HepG2 (cell line): ENCODE measurements around the gene KATNBL1. TPM values are rescaled to one million over a fixed set of nuclear protein-coding genes. Genes with fewer than 3 reads are reported as not detected.
A peak's percentile ranks its signal among the peaks of the same experiment; 100 is the strongest.

Experiments used
- CBX1 ChIP-seq: IDR thresholded peaks from one replicate; pipeline ENCODE4 v1.6.1; 2016; ENCODE audit warnings: antibody characterized with exemption, low read depth
- CCAR2 ChIP-seq: fragments of 200-400 bp; formaldehyde crosslinking; optimal IDR thresholded peaks from 2 replicates; pipeline ENCODE3; 2018; ENCODE audit warnings: low read depth, mild to moderate bottlenecking, low read length, moderate library complexity
- EEA1 ChIP-seq: sonication (generic); formaldehyde crosslinking; IDR thresholded peaks from 2 replicates; pipeline ENCODE4 v1.5.1; 2020; ENCODE audit warnings: mild to moderate bottlenecking, missing genetic modification reagents, borderline replicate concordance
- GABPA ChIP-seq, 2 experiments: IDR thresholded peaks; 2 replicates each; pipeline ENCODE4 v1.6.1; 2011 to 2016; ENCODE audit warnings: low read depth in 2 of 2, low read length in 1 of 2, missing biosample characterization in 1 of 2, missing genetic modification characterization in 1 of 2
- HMGXB3 ChIP-seq: sonication (generic); formaldehyde crosslinking; IDR thresholded peaks from 2 replicates; pipeline ENCODE4 v1.4.0; 2020; ENCODE audit warnings: missing genetic modification reagents, borderline replicate concordance
- KDM2A ChIP-seq: sonication (generic); formaldehyde crosslinking; IDR thresholded peaks from 2 replicates; pipeline ENCODE4 v1.4.0; 2020; ENCODE audit warnings: low read depth, missing genetic modification reagents, borderline replicate concordance
- NFYB ChIP-seq: sonication (generic); formaldehyde crosslinking; IDR thresholded peaks from 2 replicates; pipeline ENCODE4 v1.4.0; 2020; ENCODE audit warnings: missing genetic modification reagents
- NRL ChIP-seq: sonication (generic); formaldehyde crosslinking; IDR thresholded peaks from 2 replicates; pipeline ENCODE4 v1.5.0; 2020; ENCODE audit warnings: missing genetic modification reagents, mild to moderate bottlenecking, moderate library complexity, borderline replicate concordance
- TBX2 ChIP-seq: sonication (generic); formaldehyde crosslinking; IDR thresholded peaks from 2 replicates; pipeline ENCODE4 v1.5.0; 2020; ENCODE audit warnings: missing genetic modification reagents, mild to moderate bottlenecking, borderline replicate concordance
- TEAD3 ChIP-seq: optimal IDR thresholded peaks from 2 replicates; pipeline ENCODE3; 2016; ENCODE audit warnings: borderline replicate concordance
- ZFP1 ChIP-seq: IDR thresholded peaks from 2 replicates; pipeline ENCODE4 v1.6.1; 2016
- ZFX ChIP-seq: sonication (generic); formaldehyde crosslinking; IDR thresholded peaks from 2 replicates; pipeline ENCODE4 v1.4.0; 2020; ENCODE audit warnings: mild to moderate bottlenecking, low read depth, missing genetic modification reagents, moderate library complexity
- ZNF570 ChIP-seq: sonication (generic); formaldehyde crosslinking; IDR thresholded peaks from 2 replicates; pipeline ENCODE4 v1.4.0; 2020; ENCODE audit warnings: mild to moderate bottlenecking, missing genetic modification reagents, borderline replicate concordance
- ZNF629 ChIP-seq: sonication (generic); formaldehyde crosslinking; conservative IDR thresholded peaks from 2 replicates; pipeline ENCODE4 v1.5.0; 2020; ENCODE audit warnings: missing genetic modification reagents
- ZNF777 ChIP-seq: sonication (generic); formaldehyde crosslinking; IDR thresholded peaks from 2 replicates; pipeline ENCODE4 v1.4.0; 2020; ENCODE audit warnings: missing genetic modification reagents
- ZNF850 ChIP-seq: sonication (generic); formaldehyde crosslinking; conservative IDR thresholded peaks from 2 replicates; pipeline ENCODE4 v1.9.0; 2021; ENCODE audit warnings: mild to moderate bottlenecking, missing genetic modification reagents
- polyA plus RNA-seq, 8 experiments: library from polyadenylated mRNA; depleted of rRNA in 3 of 8; stranded (reverse) in 7 of 8; unstranded in 1 of 8; fragments of >200 nt; fragmentation: Illumina TruSeq in 4 of 8; extraction: Trizol in 4 of 8; gene quantifications; 2 replicates each; pipeline versions ENCODE4 v1.2.1 to v1.2.3, GENCODE V29; 2011 to 2016; ENCODE audit warnings: low read depth in 4 of 8, missing spikeins in 1 of 8, mixed read lengths in 1 of 8; ENCODE audit not compliant: insufficient read depth in 1 of 8
- total RNA-seq, 5 experiments: library from RNA; depleted of rRNA; stranded (reverse); fragments of >200 nt; fragmentation: Illumina TruSeq; extraction: Trizol; gene quantifications; 2 replicates each; pipeline ENCODE4 v1.2.3, GENCODE V29; 2016; ENCODE audit warnings: low read depth in 1 of 5
- TF ChIP-seq, protein P1 (sequence below): sonication (generic); formaldehyde crosslinking; IDR thresholded peaks from 2 replicates; pipeline ENCODE4 v1.4.0; 2020; ENCODE audit warnings: mild to moderate bottlenecking, missing genetic modification reagents
- TF ChIP-seq, protein P2 (sequence below): sonication (generic); formaldehyde crosslinking; IDR thresholded peaks from 2 replicates; pipeline ENCODE4 v1.4.0; 2020; ENCODE audit warnings: missing genetic modification reagents
- TF ChIP-seq, protein P3 (sequence below), 2 experiments: sonication (generic) in 1 of 2; formaldehyde crosslinking in 1 of 2; IDR thresholded peaks; 2 replicates each; pipeline versions ENCODE4 v1.4.0 to v1.6.1; 2016 to 2020; ENCODE audit warnings: borderline replicate concordance in 1 of 2, low read depth in 1 of 2, mild to moderate bottlenecking in 1 of 2, missing genetic modification reagents in 1 of 2

The KATNBL1 gene
- total and polyA plus RNA-seq, 2 of the 13 experiments (the other 11 are each of a cell fraction or from before 2014, with no cell fraction given), result 23.4 to 42.8 TPM

DNA sequence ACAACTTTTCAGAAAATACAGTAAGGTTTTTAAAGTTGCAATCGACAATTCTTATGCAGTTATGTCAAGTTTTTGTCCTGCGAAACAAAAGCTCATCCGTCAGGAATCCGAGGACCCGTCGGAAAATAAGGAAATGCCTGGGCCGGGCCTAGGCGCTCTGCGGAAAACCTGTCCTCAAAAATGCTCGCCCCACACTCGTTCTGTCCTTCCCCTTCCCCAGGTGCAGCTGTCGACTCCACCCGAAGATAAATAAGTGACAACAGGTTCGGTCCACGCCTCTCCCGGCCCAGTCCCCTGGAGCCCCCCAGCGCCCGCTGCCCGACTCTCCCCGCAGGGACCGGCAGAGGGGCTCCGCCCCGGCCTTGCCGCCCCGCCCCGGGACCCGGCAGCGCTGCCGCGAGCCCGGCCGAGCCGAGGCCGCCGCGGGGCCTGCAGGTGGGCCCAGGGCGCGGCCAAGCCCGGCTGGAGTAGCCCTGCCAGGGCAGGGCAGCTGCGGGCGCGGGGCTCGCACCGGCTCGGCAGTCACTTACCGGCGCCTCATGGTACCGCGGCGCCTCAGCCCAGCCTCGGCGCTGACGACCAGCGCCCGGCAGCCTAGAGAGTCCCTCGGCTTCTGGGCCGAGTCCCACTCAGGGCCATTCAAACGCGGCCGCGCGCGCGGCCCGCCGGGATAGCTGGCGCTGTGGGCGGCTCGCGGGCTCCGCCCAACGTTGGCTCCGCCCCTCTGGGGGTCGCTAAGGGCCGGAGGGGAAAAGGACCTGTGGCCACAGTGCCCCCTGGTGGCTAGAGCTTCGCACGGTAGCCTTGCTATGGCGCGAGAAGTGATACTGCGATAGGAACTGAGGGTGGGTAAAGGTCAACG is at the start of gene KATNBL1 (continued):
- TF ChIP-seq, protein P1, sequence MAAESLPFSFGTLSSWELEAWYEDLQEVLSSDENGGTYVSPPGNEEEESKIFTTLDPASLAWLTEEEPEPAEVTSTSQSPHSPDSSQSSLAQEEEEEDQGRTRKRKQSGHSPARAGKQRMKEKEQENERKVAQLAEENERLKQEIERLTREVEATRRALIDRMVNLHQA (CRISPR knock-in tag), result no peak
- TF ChIP-seq ZNF777 (CRISPR knock-in tag), result peak; percentile 54
- TF ChIP-seq ZNF850 (CRISPR knock-in tag), result no peak
- TF ChIP-seq EEA1 (CRISPR knock-in tag), result no peak
- TF ChIP-seq GABPA (IDR thresholded peaks at IDR 0.05; ENCODE audit: low read depth, low read length), result no peak
- TF ChIP-seq GABPA (CRISPR knock-in tag; IDR thresholded peaks at IDR 0.05; ENCODE audit: low read depth), result peak; percentile 55
- TF ChIP-seq CBX1, result no peak
- TF ChIP-seq HMGXB3, result no peak
- TF ChIP-seq ZFP1, result no peak
- TF ChIP-seq, protein P2, sequence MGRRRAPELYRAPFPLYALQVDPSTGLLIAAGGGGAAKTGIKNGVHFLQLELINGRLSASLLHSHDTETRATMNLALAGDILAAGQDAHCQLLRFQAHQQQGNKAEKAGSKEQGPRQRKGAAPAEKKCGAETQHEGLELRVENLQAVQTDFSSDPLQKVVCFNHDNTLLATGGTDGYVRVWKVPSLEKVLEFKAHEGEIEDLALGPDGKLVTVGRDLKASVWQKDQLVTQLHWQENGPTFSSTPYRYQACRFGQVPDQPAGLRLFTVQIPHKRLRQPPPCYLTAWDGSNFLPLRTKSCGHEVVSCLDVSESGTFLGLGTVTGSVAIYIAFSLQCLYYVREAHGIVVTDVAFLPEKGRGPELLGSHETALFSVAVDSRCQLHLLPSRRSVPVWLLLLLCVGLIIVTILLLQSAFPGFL, result no peak
- peak; percentile 22; the same call in 1 of the 2 replicates for TF ChIP-seq NFYB (CRISPR knock-in tag)
- peak; percentile 97 for TF ChIP-seq ZFX
- no peak for TF ChIP-seq ZNF629 (CRISPR knock-in tag)
- TF ChIP-seq ZNF570 (CRISPR knock-in tag), result no peak
- TF ChIP-seq, protein P3, sequence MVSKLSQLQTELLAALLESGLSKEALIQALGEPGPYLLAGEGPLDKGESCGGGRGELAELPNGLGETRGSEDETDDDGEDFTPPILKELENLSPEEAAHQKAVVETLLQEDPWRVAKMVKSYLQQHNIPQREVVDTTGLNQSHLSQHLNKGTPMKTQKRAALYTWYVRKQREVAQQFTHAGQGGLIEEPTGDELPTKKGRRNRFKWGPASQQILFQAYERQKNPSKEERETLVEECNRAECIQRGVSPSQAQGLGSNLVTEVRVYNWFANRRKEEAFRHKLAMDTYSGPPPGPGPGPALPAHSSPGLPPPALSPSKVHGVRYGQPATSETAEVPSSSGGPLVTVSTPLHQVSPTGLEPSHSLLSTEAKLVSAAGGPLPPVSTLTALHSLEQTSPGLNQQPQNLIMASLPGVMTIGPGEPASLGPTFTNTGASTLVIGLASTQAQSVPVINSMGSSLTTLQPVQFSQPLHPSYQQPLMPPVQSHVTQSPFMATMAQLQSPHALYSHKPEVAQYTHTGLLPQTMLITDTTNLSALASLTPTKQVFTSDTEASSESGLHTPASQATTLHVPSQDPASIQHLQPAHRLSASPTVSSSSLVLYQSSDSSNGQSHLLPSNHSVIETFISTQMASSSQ (IDR thresholded peaks at IDR 0.05; ENCODE audit: low read depth), result no peak
- TF ChIP-seq, protein P3 (CRISPR knock-in tag; IDR thresholded peaks at IDR 0.05; ENCODE audit: borderline replicate concordance), result no peak
- TF ChIP-seq TBX2, result peak; percentile 63
- TF ChIP-seq NRL (CRISPR knock-in tag), result peak; percentile 73
- TF ChIP-seq CCAR2, result no peak
- peak; percentile 69 for TF ChIP-seq TEAD3 (CRISPR knock-in tag)
- peak; percentile 84; the same call in 1 of the 2 replicates for TF ChIP-seq KDM2A (CRISPR knock-in tag)
